IMR-90 (cell line): ENCODE results near the gene NIT1. TPM values are rescaled to one million over a fixed set of nuclear protein-coding genes. Genes with fewer than 3 reads are reported as not detected.

ENCODE experiments used
- ATAC-seq: fragments of 200-7000 bp; cut with Tn5 transposase; 2 replicates; pipeline ENCODE4 v1.9.1; 2020; ENCODE audit warnings: low read depth, mild to moderate bottlenecking, moderate library complexity
- BruUV-seq: library from RNA; stranded (reverse); fragments of 400-500 nt; replicated peaks from 2 replicates; lab custom pipeline; 2021; lab: Mats Ljungman, UMichigan
- CTCF ChIA-PET: fragments of 300-600 bp; formaldehyde crosslinking; extraction: SDS; loops from one replicate; lab custom pipeline; 2021; ENCODE audit warnings: antibody characterized with exemption; lab: Yijun Ruan, JAX
- POLR2A ChIA-PET: fragments of 300-600 bp; sonication (Branson Sonifier 250); formaldehyde crosslinking; loops from one replicate; lab custom pipeline; 2022; ENCODE audit warnings: antibody characterized with exemption; ENCODE audit not compliant: unreplicated experiment; lab: Charles Lee
- DNase-seq: peaks from one replicate; pipeline ENCODE4 v3.0.0; 2013
- H2AFZ ChIP-seq: replicated peaks from 2 replicates; pipeline ENCODE3; 2013; ENCODE audit warnings: low read length, mild to moderate bottlenecking; ENCODE audit not compliant: poor library complexity
- H2AK5ac ChIP-seq: 2 replicates; pipeline ENCODE4 v1.6.1; 2013; ENCODE audit warnings: low read depth, low read length, inconsistent platforms
- H2AK9ac ChIP-seq: replicated peaks from 2 replicates; pipeline ENCODE3; 2013; ENCODE audit warnings: mild to moderate bottlenecking, low read depth, low read length, moderate library complexity; ENCODE audit not compliant: poor library complexity
- H2BK120ac ChIP-seq: 2 replicates; pipeline ENCODE4 v1.6.1; 2013; ENCODE audit warnings: low read depth, low read length, inconsistent platforms
- H2BK15ac ChIP-seq: 3 replicates; pipeline ENCODE4 v1.6.1; 2013; ENCODE audit warnings: low read depth, low read length, inconsistent platforms
- H2BK20ac ChIP-seq: 2 replicates; pipeline ENCODE4 v1.6.1; 2013; ENCODE audit warnings: low read depth, mild to moderate bottlenecking, inconsistent platforms, low read length, moderate library complexity
- H2BK5ac ChIP-seq: 2 replicates; pipeline ENCODE4 v1.6.1; 2013; ENCODE audit warnings: mild to moderate bottlenecking, low read depth, low read length, inconsistent platforms; ENCODE audit not compliant: poor library complexity, severe bottlenecking
- H3K14ac ChIP-seq: replicated peaks from 2 replicates; pipeline ENCODE4 v1.6.1; 2013; ENCODE audit warnings: low read depth, low read length, inconsistent platforms
- H3K18ac ChIP-seq: 2 replicates; pipeline ENCODE4 v1.6.1; 2013; ENCODE audit warnings: low read depth, low read length, control low read depth
- H3K23ac ChIP-seq: 2 replicates; pipeline ENCODE4 v1.6.1; 2013; ENCODE audit warnings: low read depth, low read length, inconsistent platforms
- H3K27ac ChIP-seq: 2 replicates; pipeline ENCODE4 v1.5.1; 2013; ENCODE audit warnings: mild to moderate bottlenecking, control low read depth, low read length; ENCODE audit not compliant: insufficient read depth
- H3K27me3 ChIP-seq: 2 replicates; pipeline ENCODE4 v1.6.1; 2013; ENCODE audit warnings: low read length; ENCODE audit not compliant: control insufficient read depth, insufficient read depth
- H3K36me3 ChIP-seq: 2 replicates; pipeline ENCODE4 v1.6.1; 2013; ENCODE audit warnings: low read length, mixed read lengths; ENCODE audit not compliant: control insufficient read depth, insufficient read depth
- H3K4ac ChIP-seq: 2 replicates; pipeline ENCODE4 v1.6.1; 2013; ENCODE audit warnings: low read depth, low read length, inconsistent platforms
- H3K4me1 ChIP-seq: 2 replicates; pipeline ENCODE4 v1.6.1; 2013; ENCODE audit warnings: low read length, mixed read lengths; ENCODE audit not compliant: control insufficient read depth, insufficient read depth
- H3K4me2 ChIP-seq: 2 replicates; pipeline ENCODE4 v1.6.1; 2013; ENCODE audit warnings: low read depth, mild to moderate bottlenecking, control low read depth, low read length, moderate library complexity
- H3K4me3 ChIP-seq: 2 replicates; pipeline ENCODE4 v1.5.1; 2013; ENCODE audit warnings: low read depth, mild to moderate bottlenecking, control low read depth, low read length, moderate library complexity; ENCODE audit not compliant: insufficient read depth
- H3K56ac ChIP-seq: 2 replicates; pipeline ENCODE4 v1.6.1; 2013; ENCODE audit warnings: low read length, inconsistent platforms; ENCODE audit not compliant: insufficient read depth; ENCODE audit errors: extremely low read depth
- H3K79me1 ChIP-seq, 2 experiments: 2 replicates each; pipeline ENCODE4 v1.6.1; 2013; ENCODE audit warnings: low read length in 2 of 2, inconsistent platforms in 1 of 2, low read depth in 1 of 2
- H3K9ac ChIP-seq: 2 replicates; pipeline ENCODE4 v1.6.1; 2013; ENCODE audit warnings: low read depth, low read length, control low read depth
- H3K9me1 ChIP-seq: 2 replicates; pipeline ENCODE4 v1.6.1; 2013; ENCODE audit warnings: low read length, inconsistent platforms; ENCODE audit not compliant: insufficient read depth
- H3K9me3 ChIP-seq: 2 replicates; pipeline ENCODE4 v1.6.1; 2013; ENCODE audit warnings: low read length; ENCODE audit not compliant: control insufficient read depth, insufficient read depth
- H4K20me1 ChIP-seq: 2 replicates; pipeline ENCODE4 v1.6.1; 2013; ENCODE audit warnings: low read length, inconsistent platforms; ENCODE audit not compliant: insufficient read depth
- H4K5ac ChIP-seq: 2 replicates; pipeline ENCODE4 v1.6.1; 2013; ENCODE audit warnings: mild to moderate bottlenecking, low read depth, low read length, control low read depth
- H4K8ac ChIP-seq, 2 experiments: 2 replicates each; pipeline ENCODE4 v1.6.1; 2013; ENCODE audit warnings: low read depth in 2 of 2, low read length in 2 of 2, control low read depth in 1 of 2, inconsistent platforms in 1 of 2
- H4K91ac ChIP-seq: 2 replicates; pipeline ENCODE4 v1.6.1; 2013; ENCODE audit warnings: low read depth, low read length, inconsistent platforms; ENCODE audit not compliant: insufficient read depth
- MAZ ChIP-seq: IDR thresholded peaks from 2 replicates; pipeline ENCODE4 v1.6.1; 2012; ENCODE audit warnings: low read depth, mild to moderate bottlenecking, low read length, improper control_type of control experiment, moderate library complexity, borderline replicate concordance
- MXI1 ChIP-seq: IDR thresholded peaks from 2 replicates; pipeline ENCODE4 v1.6.1; 2012; ENCODE audit warnings: low read depth, mild to moderate bottlenecking, low read length, moderate library complexity, borderline replicate concordance
- POLR2A ChIP-seq: IDR thresholded peaks from 2 replicates; pipeline ENCODE4 v1.6.1; 2012; ENCODE audit warnings: mild to moderate bottlenecking, low read depth, low read length
- RCOR1 ChIP-seq: IDR thresholded peaks from 2 replicates; pipeline ENCODE4 v1.6.1; 2012; ENCODE audit warnings: mild to moderate bottlenecking, low read length, improper control_type of control experiment; ENCODE audit not compliant: insufficient replicate concordance
- SMC3 ChIP-seq: fragments of 150-350 bp; IDR thresholded peaks from 2 replicates; pipeline ENCODE4 v1.6.1; 2016; ENCODE audit warnings: low read depth, mild to moderate bottlenecking, antibody characterized with exemption, low read length, moderate library complexity
- WGBS, 2 experiments: methylation state at CpG; one replicate each; pipeline versions ENCODE4 v1.1.5 to v1.1.7; 2013; ENCODE audit warnings: missing lambda C conversion rate in 2 of 2; ENCODE audit not compliant: insufficient read length in 1 of 2; ENCODE audit errors: extremely low coverage in 2 of 2; 5-methylcytosine and 5-hydroxymethylcytosine counted together
- dilution Hi-C: fragments of 300-500 bp; cut with HindIII; formaldehyde crosslinking; loops from one replicate; pipeline ENCODE4 v1.14.3; 2018; ENCODE audit warnings: low sequenced_read_pairs; ENCODE audit not compliant: unreplicated experiment
- in situ Hi-C: fragments of 300-500 bp; cut with MboI; formaldehyde crosslinking; loops from 3 replicates; pipeline ENCODE4 v1.14.3; 2019; ENCODE audit warnings: low sequenced_read_pairs, inconsistent platforms, mixed read lengths
- intact Hi-C: fragments of 100-400 bp; cut with micrococcal nuclease; formaldehyde crosslinking; loops from 2 replicates; pipeline ENCODE4 v1.10.0; 2022
- polyA plus RNA-seq, 3 experiments: library from polyadenylated mRNA; depleted of rRNA; stranded (reverse); fragments of >200 nt; gene quantifications; 2 replicates each; pipeline ENCODE4 v1.2.3, GENCODE V29; 2012; ENCODE audit warnings: low replicate concordance in 1 of 3
- total RNA-seq: library from RNA; depleted of rRNA; stranded (reverse); fragments of >200 nt; gene quantifications from 2 replicates; pipeline ENCODE4 v1.2.3, GENCODE V29; 2012
- TF ChIP-seq, protein P1 (sequence below): conservative IDR thresholded peaks from 2 replicates; pipeline ENCODE4 v1.5.1; 2012; ENCODE audit warnings: mild to moderate bottlenecking, low read depth, low read length, improper control_type of control experiment

Gene NIT1
- total and polyA plus RNA-seq, 2 of the 4 experiments (the other 2 are of a cell fraction): 22.8 to 33.6 TPM

DNA sequence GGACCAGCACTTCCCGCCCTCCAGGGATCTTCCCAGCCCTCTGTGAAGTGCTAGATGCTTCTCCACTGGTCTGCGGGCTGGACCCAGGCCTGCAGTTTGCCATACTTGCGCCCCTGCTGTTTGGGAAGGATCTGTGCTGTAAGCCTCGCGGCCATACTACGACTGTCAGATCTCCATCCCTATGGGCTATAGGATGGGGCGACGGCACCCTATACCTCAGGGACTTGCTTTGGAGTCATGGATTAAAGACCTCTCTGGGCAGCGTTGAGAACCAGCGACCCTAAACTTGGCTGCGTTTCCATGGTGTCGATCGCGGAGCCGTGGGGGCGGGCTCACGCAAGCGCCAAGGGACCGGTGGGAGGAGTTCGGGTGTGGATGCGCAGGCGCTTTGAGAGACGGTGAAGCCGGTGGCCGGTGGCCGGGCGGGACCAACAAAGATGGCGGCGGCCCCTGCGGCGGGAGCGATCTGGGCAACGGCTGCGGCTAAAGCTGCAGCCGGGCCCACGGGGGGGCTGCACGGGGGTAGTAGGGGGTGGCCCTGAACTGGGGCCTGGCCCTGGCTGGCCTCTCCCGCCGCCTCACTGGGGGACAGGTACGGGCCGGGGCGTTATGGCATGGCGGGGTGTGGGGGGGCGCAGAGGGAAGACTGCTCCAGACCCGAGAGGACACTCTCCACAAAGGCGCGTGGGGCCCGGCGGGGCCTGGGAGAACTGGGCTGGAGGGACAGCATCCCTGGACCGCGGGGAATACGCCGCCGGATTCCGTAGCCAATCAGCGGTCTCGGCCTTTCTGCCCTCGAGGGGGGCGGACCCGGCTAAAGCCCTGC, 41.4 kb downstream of the NIT1 start, which contains the start of gene USP21:
Gene USP21, plus strand, starts transcription at position 414 of the 826 bp plus-strand sequence. CDS start 1,141 bp downstream, outside the sequence.
- POLR2A ChIA-PET: no interaction called here
- peak within 1 kb of the TSS; percentile 73 for H4K91ac ChIP-seq

More for the DNA sequence above, 41.4 kb downstream of the NIT1 start, which contains the start of gene USP21:
- H3K18ac ChIP-seq: peak within 1 kb of the TSS; percentile 56
- peak within 1 kb of the TSS; percentile 36 for H3K56ac ChIP-seq
- H4K20me1 ChIP-seq: no peaks in the 10 kb centered on the region
- no peaks in the 10 kb centered on the region for H3K27me3 ChIP-seq
- peak within 1 kb of the TSS; percentile 97 for H2AK9ac ChIP-seq
- H3K4ac ChIP-seq: peak within 1 kb of the TSS; percentile 97
- H3K9ac ChIP-seq: peak within 1 kb of the TSS; percentile 82
- in situ Hi-C loops: no loop called here
- peak within 1 kb of the TSS; percentile 89 for H4K5ac ChIP-seq
- 0% methylated on average over 5 of the region's 60 CpGs; no CpG with 5 or more reads in 1 of the 2 experiments for WGBS, 2 experiments
- peak within 1 kb of the TSS; percentile 98 for H3K14ac ChIP-seq
- no peak within 1 kb of the TSS for H2BK20ac ChIP-seq
- peak within 1 kb of the TSS; percentile 74 for H2BK5ac ChIP-seq
- peak within 1 kb of the TSS; percentile 85 to 98 for H4K8ac ChIP-seq
- peak within 1 kb of the TSS; percentile 98 for H3K4me2 ChIP-seq
- H3K27ac ChIP-seq: peak within 1 kb of the TSS; percentile 72
- H2AFZ ChIP-seq: peak within 1 kb of the TSS; percentile 96
- H2BK120ac ChIP-seq: peak within 1 kb of the TSS; percentile 26; the same call in 1 of the 2 replicates
- ATAC-seq (peak; percentile 98), DNase-seq (peak; percentile 84)
- BruUV-seq: no TSS peak
- peaks cover 31% of the 10 kb centered on the region for H3K36me3 ChIP-seq
- CTCF ChIA-PET: interaction anchor here (0.7 to 1.0 kb wide), 2 partner anchors 23 to 61 kb away, joined by 4 read pairs; no protein-coding TSS in a partner anchor
- peak within 1 kb of the TSS; percentile 15; the same call in 1 of the 3 replicates for H2BK15ac ChIP-seq
- H2AK5ac ChIP-seq: peak within 1 kb of the TSS; percentile 82
- no peaks in the 10 kb centered on the region for H3K9me3 ChIP-seq
- peaks cover 20 to 46% of the 10 kb centered on the region in 2 experiments for H3K79me1 ChIP-seq
- H3K4me3 ChIP-seq: peak within 1 kb of the TSS; percentile 83
- peaks cover 7% of the 10 kb centered on the region for H3K4me1 ChIP-seq
- TF ChIP-seq SMC3 (no peak), POLR2A (no peak; the same call in 1 of the 2 replicates), MAZ (peak; percentile 57), MXI1 (peak; percentile 34; the same call in 1 of the 2 replicates), RCOR1 (no peak)
- TF ChIP-seq, protein P1, sequence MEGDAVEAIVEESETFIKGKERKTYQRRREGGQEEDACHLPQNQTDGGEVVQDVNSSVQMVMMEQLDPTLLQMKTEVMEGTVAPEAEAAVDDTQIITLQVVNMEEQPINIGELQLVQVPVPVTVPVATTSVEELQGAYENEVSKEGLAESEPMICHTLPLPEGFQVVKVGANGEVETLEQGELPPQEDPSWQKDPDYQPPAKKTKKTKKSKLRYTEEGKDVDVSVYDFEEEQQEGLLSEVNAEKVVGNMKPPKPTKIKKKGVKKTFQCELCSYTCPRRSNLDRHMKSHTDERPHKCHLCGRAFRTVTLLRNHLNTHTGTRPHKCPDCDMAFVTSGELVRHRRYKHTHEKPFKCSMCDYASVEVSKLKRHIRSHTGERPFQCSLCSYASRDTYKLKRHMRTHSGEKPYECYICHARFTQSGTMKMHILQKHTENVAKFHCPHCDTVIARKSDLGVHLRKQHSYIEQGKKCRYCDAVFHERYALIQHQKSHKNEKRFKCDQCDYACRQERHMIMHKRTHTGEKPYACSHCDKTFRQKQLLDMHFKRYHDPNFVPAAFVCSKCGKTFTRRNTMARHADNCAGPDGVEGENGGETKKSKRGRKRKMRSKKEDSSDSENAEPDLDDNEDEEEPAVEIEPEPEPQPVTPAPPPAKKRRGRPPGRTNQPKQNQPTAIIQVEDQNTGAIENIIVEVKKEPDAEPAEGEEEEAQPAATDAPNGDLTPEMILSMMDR: 0 out of 2 replicates have a peak, but pooled peaks have one; percentile 16
- dilution Hi-C loops: no loop called here
- H3K9me1 ChIP-seq: peaks cover 17% of the 10 kb centered on the region
- intact Hi-C loops: no loop called here
- peak within 1 kb of the TSS; percentile 95 for H3K23ac ChIP-seq
